HepG2 (cell line): Measurements from ENCODE around the gene ASIC3. TPM values are rescaled to one million over a fixed set of nuclear protein-coding genes. Genes with fewer than 3 reads are reported as not detected.

ENCODE experiments used
- ATM ChIP-seq: fragments of 450-650 bp; IDR thresholded peaks from 2 replicates; pipeline ENCODE4 v1.7.1; 2017; ENCODE audit warnings: mild to moderate bottlenecking, borderline replicate concordance
- CHD4 ChIP-seq: fragments of 200-600 bp; sonication (generic); IDR thresholded peaks from 2 replicates; pipeline ENCODE4 v1.7.0; 2017; ENCODE audit warnings: mild to moderate bottlenecking, low read length, borderline replicate concordance
- CREB1 ChIP-seq, 2 experiments: fragments of 450-650 bp in 1 of 2; IDR thresholded peaks; 2 replicates each; pipeline ENCODE4 v1.6.1; 2016 to 2017; ENCODE audit warnings: control low read depth in 1 of 2, mild to moderate bottlenecking in 1 of 2, missing compliant biosample characterization in 1 of 2, missing genetic modification characterization in 1 of 2
- NFATC3 ChIP-seq: sonication (generic); formaldehyde crosslinking; IDR thresholded peaks from 2 replicates; pipeline ENCODE4 v1.5.1; 2020; ENCODE audit warnings: mild to moderate bottlenecking, missing genetic modification reagents
- RBAK ChIP-seq: sonication (generic); formaldehyde crosslinking; IDR thresholded peaks from 2 replicates; pipeline ENCODE4 v1.5.1; 2020; ENCODE audit warnings: mild to moderate bottlenecking, missing genetic modification reagents
- SMC3 ChIP-seq: IDR thresholded peaks from 2 replicates; pipeline ENCODE4 v1.6.1; 2011; ENCODE audit warnings: low read length, improper control_type of control experiment
- SOX13 ChIP-seq, 3 experiments: fragments of 450-650 bp in 1 of 3; sonication (generic) in 1 of 3; formaldehyde crosslinking in 1 of 3; IDR thresholded peaks in 2 of 3; conservative IDR thresholded peaks in 1 of 3; 2 replicates each; pipeline versions ENCODE4 v1.5.0 to v1.6.1; 2016 to 2020; ENCODE audit warnings: antibody characterized with exemption in 1 of 3, mild to moderate bottlenecking in 1 of 3, missing compliant biosample characterization in 1 of 3, missing genetic modification reagents in 1 of 3, moderate library complexity in 1 of 3
- TEAD3 ChIP-seq: optimal IDR thresholded peaks from 2 replicates; pipeline ENCODE3; 2016; ENCODE audit warnings: borderline replicate concordance
- ZNF430 ChIP-seq: sonication (generic); formaldehyde crosslinking; IDR thresholded peaks from 2 replicates; pipeline ENCODE4 v1.9.0; 2021; ENCODE audit warnings: mild to moderate bottlenecking, missing genetic modification reagents
- ZNF558 ChIP-seq: sonication (generic); formaldehyde crosslinking; IDR thresholded peaks from 2 replicates; pipeline ENCODE4 v1.9.0; 2022; ENCODE audit warnings: mild to moderate bottlenecking, missing genetic modification reagents, borderline replicate concordance
- ZNF644 ChIP-seq: IDR thresholded peaks from 2 replicates; pipeline ENCODE4 v1.6.1; 2016; ENCODE audit warnings: low read depth
- ZNF7 ChIP-seq: IDR thresholded peaks from 2 replicates; pipeline ENCODE4 v1.6.1; 2016; ENCODE audit warnings: missing biosample characterization, missing genetic modification reagents
- ZNF772 ChIP-seq: sonication (generic); formaldehyde crosslinking; IDR thresholded peaks from 2 replicates; pipeline ENCODE4 v1.5.0; 2020; ENCODE audit warnings: mild to moderate bottlenecking, missing genetic modification reagents
- polyA plus RNA-seq, 8 experiments: library from polyadenylated mRNA; depleted of rRNA in 3 of 8; stranded (reverse) in 7 of 8; unstranded in 1 of 8; fragments of >200 nt; fragmentation: Illumina TruSeq in 4 of 8; extraction: Trizol in 4 of 8; gene quantifications; 2 replicates each; pipeline versions ENCODE4 v1.2.1 to v1.2.3, GENCODE V29; 2011 to 2016; ENCODE audit warnings: low read depth in 4 of 8, missing spikeins in 1 of 8, mixed read lengths in 1 of 8; ENCODE audit not compliant: insufficient read depth in 1 of 8
- total RNA-seq, 5 experiments: library from RNA; depleted of rRNA; stranded (reverse); fragments of >200 nt; fragmentation: Illumina TruSeq; extraction: Trizol; gene quantifications; 2 replicates each; pipeline ENCODE4 v1.2.3, GENCODE V29; 2016; ENCODE audit warnings: low read depth in 1 of 5
- TF ChIP-seq, protein P1 (sequence below): sonication (generic); formaldehyde crosslinking; IDR thresholded peaks from 2 replicates; pipeline ENCODE4 v1.4.0; 2020; ENCODE audit warnings: missing genetic modification reagents, mild to moderate bottlenecking, borderline replicate concordance
- TF ChIP-seq, protein P2 (sequence below): sonication (generic); formaldehyde crosslinking; IDR thresholded peaks from 2 replicates; pipeline ENCODE4 v1.4.0; 2020; ENCODE audit warnings: missing genetic modification reagents
- TF ChIP-seq, protein P3 (sequence below): sonication (generic); formaldehyde crosslinking; conservative IDR thresholded peaks from 2 replicates; pipeline ENCODE4 v1.8.1; 2023; ENCODE audit warnings: missing genetic modification reagents
- TF ChIP-seq, protein P4 (sequence below): sonication (generic); formaldehyde crosslinking; IDR thresholded peaks from 2 replicates; pipeline ENCODE4 v1.9.0; 2021; ENCODE audit warnings: missing genetic modification reagents, borderline replicate concordance
- TF ChIP-seq, protein P5 (sequence below): sonication (generic); formaldehyde crosslinking; IDR thresholded peaks from 2 replicates; pipeline ENCODE4 v1.5.0; 2020; ENCODE audit warnings: missing genetic modification reagents

Gene ASIC3
- total and polyA plus RNA-seq, 2 of the 13 experiments (the other 11 are each of a cell fraction or from before 2014, with no cell fraction given) = 0.51 TPM; not detected in 1

DNA sequence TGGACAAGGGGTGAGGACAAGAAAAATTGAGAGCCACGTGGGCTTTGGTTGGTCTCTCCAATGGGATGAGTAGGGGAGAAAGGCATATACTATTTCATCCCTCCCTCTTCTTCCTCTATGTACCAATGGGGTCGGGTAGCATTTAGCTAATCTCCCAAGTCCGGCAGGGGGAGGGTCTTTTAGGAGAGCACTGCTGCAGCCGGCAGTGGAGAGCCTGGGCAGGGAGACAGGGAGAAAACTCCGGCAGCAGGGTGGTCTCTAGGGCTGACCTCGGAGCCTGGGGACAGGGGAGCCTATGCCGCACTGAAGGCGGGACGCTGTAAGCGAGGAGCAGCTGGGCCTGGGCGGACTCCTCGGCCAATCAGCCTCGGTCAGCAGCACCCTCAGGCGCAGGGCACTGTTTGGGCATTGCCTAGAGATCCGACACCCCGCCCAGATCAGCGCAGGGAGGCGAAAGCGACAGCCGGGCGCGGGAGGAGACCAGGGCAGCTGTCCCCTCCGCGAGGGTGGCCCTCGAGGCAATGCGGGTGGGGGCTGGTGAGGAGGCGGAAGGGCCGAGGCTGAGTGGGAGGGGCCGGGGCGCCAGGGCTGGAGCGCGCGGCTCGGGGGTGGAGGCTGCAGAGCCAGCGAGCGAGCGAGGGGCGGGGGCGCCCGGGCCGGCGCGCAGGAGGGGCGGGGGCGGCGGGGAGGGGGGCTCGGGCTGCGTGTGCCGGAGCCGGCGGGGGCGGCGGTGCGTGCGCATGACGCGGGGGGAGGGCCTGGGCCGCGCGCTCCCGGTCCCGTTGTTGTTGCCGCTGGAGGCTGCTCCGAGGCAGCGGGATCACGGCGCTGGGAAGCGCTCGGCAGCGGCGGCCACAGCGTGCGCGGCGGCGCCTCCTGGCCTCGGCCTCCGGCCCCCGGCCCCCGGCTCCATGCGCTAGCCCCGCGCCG lies 37.6 kb downstream of the ASIC3 start, which contains the start of gene AGAP3 (continued):
- TF ChIP-seq CHD4 (no peak), ZNF558 (CRISPR knock-in tag) (no peak; the same call in 1 of the 2 replicates), ZNF7 (CRISPR knock-in tag) (no peak), ZNF644 (no peak), ATM (no peak), RBAK (CRISPR knock-in tag) (no peak), ZNF430 (CRISPR knock-in tag) (no peak), NFATC3 (CRISPR knock-in tag) (no peak), CREB1 (IDR thresholded peaks at IDR 0.05) (no peak), CREB1 (CRISPR knock-in tag; IDR thresholded peaks at IDR 0.05) (no peak), ZNF772 (CRISPR knock-in tag) (no peak), TEAD3 (CRISPR knock-in tag) (no peak), SOX13 (IDR thresholded peaks at IDR 0.05) (no peak), SOX13 (CRISPR knock-in tag; conservative IDR thresholded peaks at IDR 0.05 in 1 of 2, IDR thresholded peaks at IDR 0.05 in 1 of 2) (no peak), SMC3 (no peak)
- TF ChIP-seq, protein P1, sequence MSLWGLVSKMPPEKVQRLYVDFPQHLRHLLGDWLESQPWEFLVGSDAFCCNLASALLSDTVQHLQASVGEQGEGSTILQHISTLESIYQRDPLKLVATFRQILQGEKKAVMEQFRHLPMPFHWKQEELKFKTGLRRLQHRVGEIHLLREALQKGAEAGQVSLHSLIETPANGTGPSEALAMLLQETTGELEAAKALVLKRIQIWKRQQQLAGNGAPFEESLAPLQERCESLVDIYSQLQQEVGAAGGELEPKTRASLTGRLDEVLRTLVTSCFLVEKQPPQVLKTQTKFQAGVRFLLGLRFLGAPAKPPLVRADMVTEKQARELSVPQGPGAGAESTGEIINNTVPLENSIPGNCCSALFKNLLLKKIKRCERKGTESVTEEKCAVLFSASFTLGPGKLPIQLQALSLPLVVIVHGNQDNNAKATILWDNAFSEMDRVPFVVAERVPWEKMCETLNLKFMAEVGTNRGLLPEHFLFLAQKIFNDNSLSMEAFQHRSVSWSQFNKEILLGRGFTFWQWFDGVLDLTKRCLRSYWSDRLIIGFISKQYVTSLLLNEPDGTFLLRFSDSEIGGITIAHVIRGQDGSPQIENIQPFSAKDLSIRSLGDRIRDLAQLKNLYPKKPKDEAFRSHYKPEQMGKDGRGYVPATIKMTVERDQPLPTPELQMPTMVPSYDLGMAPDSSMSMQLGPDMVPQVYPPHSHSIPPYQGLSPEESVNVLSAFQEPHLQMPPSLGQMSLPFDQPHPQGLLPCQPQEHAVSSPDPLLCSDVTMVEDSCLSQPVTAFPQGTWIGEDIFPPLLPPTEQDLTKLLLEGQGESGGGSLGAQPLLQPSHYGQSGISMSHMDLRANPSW (CRISPR knock-in tag) = no peak
- TF ChIP-seq, protein P2, sequence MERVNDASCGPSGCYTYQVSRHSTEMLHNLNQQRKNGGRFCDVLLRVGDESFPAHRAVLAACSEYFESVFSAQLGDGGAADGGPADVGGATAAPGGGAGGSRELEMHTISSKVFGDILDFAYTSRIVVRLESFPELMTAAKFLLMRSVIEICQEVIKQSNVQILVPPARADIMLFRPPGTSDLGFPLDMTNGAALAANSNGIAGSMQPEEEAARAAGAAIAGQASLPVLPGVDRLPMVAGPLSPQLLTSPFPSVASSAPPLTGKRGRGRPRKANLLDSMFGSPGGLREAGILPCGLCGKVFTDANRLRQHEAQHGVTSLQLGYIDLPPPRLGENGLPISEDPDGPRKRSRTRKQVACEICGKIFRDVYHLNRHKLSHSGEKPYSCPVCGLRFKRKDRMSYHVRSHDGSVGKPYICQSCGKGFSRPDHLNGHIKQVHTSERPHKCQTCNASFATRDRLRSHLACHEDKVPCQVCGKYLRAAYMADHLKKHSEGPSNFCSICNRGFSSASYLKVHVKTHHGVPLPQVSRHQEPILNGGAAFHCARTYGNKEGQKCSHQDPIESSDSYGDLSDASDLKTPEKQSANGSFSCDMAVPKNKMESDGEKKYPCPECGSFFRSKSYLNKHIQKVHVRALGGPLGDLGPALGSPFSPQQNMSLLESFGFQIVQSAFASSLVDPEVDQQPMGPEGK = peak; percentile 90
- TF ChIP-seq, protein P3, sequence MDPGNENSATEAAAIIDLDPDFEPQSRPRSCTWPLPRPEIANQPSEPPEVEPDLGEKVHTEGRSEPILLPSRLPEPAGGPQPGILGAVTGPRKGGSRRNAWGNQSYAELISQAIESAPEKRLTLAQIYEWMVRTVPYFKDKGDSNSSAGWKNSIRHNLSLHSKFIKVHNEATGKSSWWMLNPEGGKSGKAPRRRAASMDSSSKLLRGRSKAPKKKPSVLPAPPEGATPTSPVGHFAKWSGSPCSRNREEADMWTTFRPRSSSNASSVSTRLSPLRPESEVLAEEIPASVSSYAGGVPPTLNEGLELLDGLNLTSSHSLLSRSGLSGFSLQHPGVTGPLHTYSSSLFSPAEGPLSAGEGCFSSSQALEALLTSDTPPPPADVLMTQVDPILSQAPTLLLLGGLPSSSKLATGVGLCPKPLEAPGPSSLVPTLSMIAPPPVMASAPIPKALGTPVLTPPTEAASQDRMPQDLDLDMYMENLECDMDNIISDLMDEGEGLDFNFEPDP (CRISPR knock-in tag) = no peak
- TF ChIP-seq, protein P4, sequence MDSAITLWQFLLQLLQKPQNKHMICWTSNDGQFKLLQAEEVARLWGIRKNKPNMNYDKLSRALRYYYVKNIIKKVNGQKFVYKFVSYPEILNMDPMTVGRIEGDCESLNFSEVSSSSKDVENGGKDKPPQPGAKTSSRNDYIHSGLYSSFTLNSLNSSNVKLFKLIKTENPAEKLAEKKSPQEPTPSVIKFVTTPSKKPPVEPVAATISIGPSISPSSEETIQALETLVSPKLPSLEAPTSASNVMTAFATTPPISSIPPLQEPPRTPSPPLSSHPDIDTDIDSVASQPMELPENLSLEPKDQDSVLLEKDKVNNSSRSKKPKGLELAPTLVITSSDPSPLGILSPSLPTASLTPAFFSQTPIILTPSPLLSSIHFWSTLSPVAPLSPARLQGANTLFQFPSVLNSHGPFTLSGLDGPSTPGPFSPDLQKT (CRISPR knock-in tag) = no peak
- TF ChIP-seq, protein P5, sequence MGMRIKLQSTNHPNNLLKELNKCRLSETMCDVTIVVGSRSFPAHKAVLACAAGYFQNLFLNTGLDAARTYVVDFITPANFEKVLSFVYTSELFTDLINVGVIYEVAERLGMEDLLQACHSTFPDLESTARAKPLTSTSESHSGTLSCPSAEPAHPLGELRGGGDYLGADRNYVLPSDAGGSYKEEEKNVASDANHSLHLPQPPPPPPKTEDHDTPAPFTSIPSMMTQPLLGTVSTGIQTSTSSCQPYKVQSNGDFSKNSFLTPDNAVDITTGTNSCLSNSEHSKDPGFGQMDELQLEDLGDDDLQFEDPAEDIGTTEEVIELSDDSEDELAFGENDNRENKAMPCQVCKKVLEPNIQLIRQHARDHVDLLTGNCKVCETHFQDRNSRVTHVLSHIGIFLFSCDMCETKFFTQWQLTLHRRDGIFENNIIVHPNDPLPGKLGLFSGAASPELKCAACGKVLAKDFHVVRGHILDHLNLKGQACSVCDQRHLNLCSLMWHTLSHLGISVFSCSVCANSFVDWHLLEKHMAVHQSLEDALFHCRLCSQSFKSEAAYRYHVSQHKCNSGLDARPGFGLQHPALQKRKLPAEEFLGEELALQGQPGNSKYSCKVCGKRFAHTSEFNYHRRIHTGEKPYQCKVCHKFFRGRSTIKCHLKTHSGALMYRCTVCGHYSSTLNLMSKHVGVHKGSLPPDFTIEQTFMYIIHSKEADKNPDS (CRISPR knock-in tag) = no peak
